ENCODE data around the gene SPINK2. TPM values are rescaled to one million over a fixed set of nuclear protein-coding genes. Genes with fewer than 3 reads are reported as not detected.

Gene SPINK2
- total and polyA plus RNA-seq, 2 of the 4 experiments (the other 2 are of a cell fraction), result not detected

DNA sequence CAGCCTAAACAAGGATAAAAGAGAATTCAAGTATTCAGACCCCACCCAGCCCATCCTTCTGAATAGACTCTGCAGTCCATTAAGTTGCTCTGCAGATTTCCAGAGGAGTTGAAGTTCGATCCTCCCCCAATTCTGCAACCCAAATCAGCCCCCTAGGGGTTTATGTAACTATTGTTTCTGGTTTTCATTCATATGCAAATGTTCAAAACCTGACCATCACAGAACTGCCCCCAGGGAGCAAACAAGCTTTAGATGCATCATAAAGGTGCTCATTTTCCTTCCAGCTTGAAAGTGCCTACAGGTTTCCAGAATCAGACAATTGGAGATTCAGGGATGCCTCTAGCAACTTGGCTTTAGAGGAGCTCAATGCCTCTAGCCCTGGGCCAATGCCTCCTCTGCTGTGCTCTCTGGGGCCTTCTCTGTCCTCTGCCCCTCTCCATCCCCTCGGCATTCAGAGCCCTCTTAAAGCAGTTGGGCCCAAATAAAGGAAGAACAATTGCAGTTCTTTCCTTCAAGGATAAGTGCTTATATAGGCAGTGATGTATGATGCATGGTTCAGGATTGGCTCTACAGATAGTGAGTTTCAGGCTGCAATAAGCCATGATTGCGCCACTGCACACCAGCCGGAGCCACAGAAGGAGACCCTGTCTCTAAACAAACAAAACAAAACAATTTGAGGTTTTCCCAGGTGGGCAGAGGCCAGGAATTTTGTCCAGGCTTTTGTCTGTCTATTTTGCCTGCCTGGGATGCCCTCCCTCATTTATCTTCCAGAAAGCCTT, 23.5 kb upstream of the SPINK2 start:
- Histone ChIP-seq H3K9ac (ENCODE audit: low read depth, low read length) (no peak overlapping the region), H3K14ac (replicated peaks; ENCODE audit: low read depth, low read length) (no peak overlapping the region), H2BK5ac (ENCODE audit: low read depth, low read length, poor library complexity, severe bottlenecking) (no peak overlapping the region), H2AK9ac (replicated peaks; ENCODE audit: low read depth, low read length, poor library complexity) (no peak overlapping the region), H3K4me2 (ENCODE audit: low read depth, low read length) (no peak overlapping the region), H4K91ac (ENCODE audit: insufficient read depth, low read depth, low read length) (no peak overlapping the region), H3K79me1 (ENCODE audit: low read depth in 1 of 2, low read length in 2 of 2) (no peaks in the 10 kb centered on the region), H3K27ac (ENCODE audit: insufficient read depth, low read length) (no peak overlapping the region), H3K56ac (ENCODE audit: extremely low read depth, insufficient read depth, low read length) (no peak overlapping the region), H3K4me3 (ENCODE audit: insufficient read depth, low read depth, low read length) (no peak overlapping the region), H4K5ac (ENCODE audit: low read depth, low read length) (no peak overlapping the region), H3K9me3 (ENCODE audit: control insufficient read depth, insufficient read depth, low read length) (no peaks in the 10 kb centered on the region), H3K9me1 (ENCODE audit: insufficient read depth, low read length) (no peaks in the 10 kb centered on the region), H3K23ac (ENCODE audit: low read depth, low read length) (no peak overlapping the region), H2BK20ac (ENCODE audit: low read depth, low read length) (no peak overlapping the region), H4K20me1 (ENCODE audit: insufficient read depth, low read length) (no peaks in the 10 kb centered on the region), H2AFZ (replicated peaks; ENCODE audit: low read length, poor library complexity) (no peak overlapping the region), H3K4ac (ENCODE audit: low read depth, low read length) (no peak overlapping the region), H3K27me3 (ENCODE audit: control insufficient read depth, insufficient read depth, low read length) (no peaks in the 10 kb centered on the region; the same call in 1 of the 2 replicates), H2AK5ac (ENCODE audit: low read depth, low read length) (no peak overlapping the region), H3K36me3 (ENCODE audit: control insufficient read depth, insufficient read depth, low read length) (no peaks in the 10 kb centered on the region), H3K4me1 (ENCODE audit: control insufficient read depth, insufficient read depth, low read length) (no peaks in the 10 kb centered on the region), H2BK15ac (ENCODE audit: low read depth, low read length) (no peak overlapping the region), H3K18ac (ENCODE audit: low read depth, low read length) (no peak overlapping the region), H4K8ac (ENCODE audit: low read depth in 2 of 2, low read length in 2 of 2) (no peak overlapping the region), H2BK120ac (ENCODE audit: low read depth, low read length) (no peak overlapping the region)
- ATAC-seq (ENCODE audit: low read depth), result 0 out of 2 replicates have a peak, but pooled peaks have one; percentile 29
- no peak for DNase-seq
- in situ Hi-C loops (cut with MboI; ENCODE audit: low sequenced_read_pairs) (loop anchor here (25.0 kb wide), 2 partner anchors 433 to 533 kb away; no protein-coding TSS in a partner anchor), dilution Hi-C loops (cut with HindIII; ENCODE audit: low sequenced_read_pairs, unreplicated experiment) (no loop called here), intact Hi-C loops (cut with micrococcal nuclease) (no loop called here)
- BruUV-seq (replicated peaks), result no TSS peak
- TF ChIP-seq CEBPB (IDR thresholded peaks at IDR 0.05; ENCODE audit: low read depth, low read length), result peak; percentile 30; the same call in 1 of the 2 replicates
- TF ChIP-seq, protein P1, sequence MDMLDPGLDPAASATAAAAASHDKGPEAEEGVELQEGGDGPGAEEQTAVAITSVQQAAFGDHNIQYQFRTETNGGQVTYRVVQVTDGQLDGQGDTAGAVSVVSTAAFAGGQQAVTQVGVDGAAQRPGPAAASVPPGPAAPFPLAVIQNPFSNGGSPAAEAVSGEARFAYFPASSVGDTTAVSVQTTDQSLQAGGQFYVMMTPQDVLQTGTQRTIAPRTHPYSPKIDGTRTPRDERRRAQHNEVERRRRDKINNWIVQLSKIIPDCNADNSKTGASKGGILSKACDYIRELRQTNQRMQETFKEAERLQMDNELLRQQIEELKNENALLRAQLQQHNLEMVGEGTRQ (IDR thresholded peaks at IDR 0.05; ENCODE audit: low read depth, low read length), result no peak
- POLR2A ChIA-PET (ENCODE audit: unreplicated experiment), result no interaction called here
- CTCF ChIA-PET, result no interaction called here
- WGBS, 2 experiments (ENCODE audit: extremely low coverage in 2 of 2, insufficient read length in 1 of 2), result no CpG with 5 or more reads among the region's 4 CpGs
